ENCODE results near the gene KCNK17. TPM values are rescaled to one million over a fixed set of nuclear protein-coding genes. Genes with fewer than 3 reads are reported as not detected.

The KCNK17 gene
- total and polyA plus RNA-seq, 9 of the 15 experiments (the other 6 are each of a cell fraction or from before 2014, with no cell fraction given): not detected

GRCh38 chr6:39276379-39276995, 37.7 kb downstream of the KCNK17 start:
- no peak for DNase-seq (ENCODE audit: extremely low read depth in 1 of 4, low spot score in 3 of 4)
- intact Hi-C loops (cut with micrococcal nuclease) (no loop called here), in situ Hi-C loops (cut with MboI) (no loop called here)
- Histone ChIP-seq H3K79me2 (ENCODE audit: control insufficient read depth, insufficient read depth, low read length) (no peaks in the 10 kb centered on the region), H3K27ac (ENCODE audit: extremely low read depth, low read depth, low read length) (no peak overlapping the region), H3K4me2 (ENCODE audit: insufficient read depth, low read length) (no peak overlapping the region), H3K4me3 (no peak overlapping the region), H4K20me1 (replicated peaks; ENCODE audit: control insufficient read depth, insufficient read depth, low read length) (0 out of 2 replicates have a peak, but pooled peaks cover 4% of the 10 kb centered on the region), H3K9me3 (replicated peaks; ENCODE audit: control insufficient read depth, insufficient read depth, low read depth, low read length) (no peaks in the 10 kb centered on the region), H3K36me3 (ENCODE audit: control insufficient read depth, insufficient read depth, low read length) (no peaks in the 10 kb centered on the region), H2AFZ (ENCODE audit: low read depth, low read length) (no peak overlapping the region), H3K4me1 (replicated peaks in 1 of 2; ENCODE audit: control insufficient read depth in 2 of 2, insufficient read depth in 2 of 2, low read length in 2 of 2) (peaks cover 0 to 5% of the 10 kb centered on the region in 2 experiments; a peak in 1 of 5 replicates), H3K9ac (ENCODE audit: insufficient read depth in 1 of 2, low read depth in 2 of 2, low read length in 2 of 2) (no peak overlapping the region), H3K9me1 (ENCODE audit: control insufficient read depth, insufficient read depth, low read length) (no peaks in the 10 kb centered on the region), H3K27me3 (ENCODE audit: control insufficient read depth in 2 of 2, insufficient read depth in 2 of 2, low read length in 2 of 2) (peaks cover 37 to 60% of the 10 kb centered on the region in 2 experiments)
- ChIA-PET POLR2A (no interaction called here), CTCF (ENCODE audit: low intra/inter-chr PET ratio) (interaction anchor here (0.6 kb wide), 1 partner anchor 115 kb away, joined by 3 read pairs; no protein-coding TSS in a partner anchor)
- no TSS peak for BruUV-seq (replicated peaks)
- FAIRE-seq: no peak
- ATAC-seq: no peak
- 5% methylated on average over 3 of the region's 3 CpGs for WGBS (ENCODE audit: insufficient coverage, low coverage, missing lambda C conversion rate)
- TF ChIP-seq ZNF263 (CRISPR knock-in tag; IDR thresholded peaks at IDR 0.05; ENCODE audit: borderline replicate concordance) (no peak), SMAD3 (CRISPR knock-in tag; conservative IDR thresholded peaks at IDR 0.05) (no peak), CCAR2 (IDR thresholded peaks at IDR 0.05; ENCODE audit: low read depth, low read length) (no peak), POLR2H (tag; IDR thresholded peaks at IDR 0.05; ENCODE audit: low read depth) (no peak), MED1 (CRISPR knock-in tag; IDR thresholded peaks at IDR 0.05; ENCODE audit: borderline replicate concordance) (no peak), TGIF2 (CRISPR knock-in tag; IDR thresholded peaks at IDR 0.05) (no peak), ZBTB17 (CRISPR knock-in tag; IDR thresholded peaks at IDR 0.05) (no peak), TRIM24 (IDR thresholded peaks at IDR 0.05) (no peak), HSF4 (CRISPR knock-in tag; IDR thresholded peaks at IDR 0.05; ENCODE audit: borderline replicate concordance) (no peak), ZBTB1 (CRISPR knock-in tag; IDR thresholded peaks at IDR 0.05; ENCODE audit: borderline replicate concordance, low read depth) (no peak), ARHGAP35 (IDR thresholded peaks at IDR 0.05; ENCODE audit: partially characterized antibody) (no peak)
- TF ChIP-seq, protein P1, sequence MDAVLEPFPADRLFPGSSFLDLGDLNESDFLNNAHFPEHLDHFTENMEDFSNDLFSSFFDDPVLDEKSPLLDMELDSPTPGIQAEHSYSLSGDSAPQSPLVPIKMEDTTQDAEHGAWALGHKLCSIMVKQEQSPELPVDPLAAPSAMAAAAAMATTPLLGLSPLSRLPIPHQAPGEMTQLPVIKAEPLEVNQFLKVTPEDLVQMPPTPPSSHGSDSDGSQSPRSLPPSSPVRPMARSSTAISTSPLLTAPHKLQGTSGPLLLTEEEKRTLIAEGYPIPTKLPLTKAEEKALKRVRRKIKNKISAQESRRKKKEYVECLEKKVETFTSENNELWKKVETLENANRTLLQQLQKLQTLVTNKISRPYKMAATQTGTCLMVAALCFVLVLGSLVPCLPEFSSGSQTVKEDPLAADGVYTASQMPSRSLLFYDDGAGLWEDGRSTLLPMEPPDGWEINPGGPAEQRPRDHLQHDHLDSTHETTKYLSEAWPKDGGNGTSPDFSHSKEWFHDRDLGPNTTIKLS (IDR thresholded peaks at IDR 0.05; ENCODE audit: borderline replicate concordance, low read depth): no peak
- TF ChIP-seq, protein P2, sequence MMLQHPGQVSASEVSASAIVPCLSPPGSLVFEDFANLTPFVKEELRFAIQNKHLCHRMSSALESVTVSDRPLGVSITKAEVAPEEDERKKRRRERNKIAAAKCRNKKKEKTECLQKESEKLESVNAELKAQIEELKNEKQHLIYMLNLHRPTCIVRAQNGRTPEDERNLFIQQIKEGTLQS (IDR thresholded peaks at IDR 0.05): no peak
- TF ChIP-seq, protein P2 (CRISPR knock-in tag; conservative IDR thresholded peaks at IDR 0.05): no peak
- TF ChIP-seq, protein P3, sequence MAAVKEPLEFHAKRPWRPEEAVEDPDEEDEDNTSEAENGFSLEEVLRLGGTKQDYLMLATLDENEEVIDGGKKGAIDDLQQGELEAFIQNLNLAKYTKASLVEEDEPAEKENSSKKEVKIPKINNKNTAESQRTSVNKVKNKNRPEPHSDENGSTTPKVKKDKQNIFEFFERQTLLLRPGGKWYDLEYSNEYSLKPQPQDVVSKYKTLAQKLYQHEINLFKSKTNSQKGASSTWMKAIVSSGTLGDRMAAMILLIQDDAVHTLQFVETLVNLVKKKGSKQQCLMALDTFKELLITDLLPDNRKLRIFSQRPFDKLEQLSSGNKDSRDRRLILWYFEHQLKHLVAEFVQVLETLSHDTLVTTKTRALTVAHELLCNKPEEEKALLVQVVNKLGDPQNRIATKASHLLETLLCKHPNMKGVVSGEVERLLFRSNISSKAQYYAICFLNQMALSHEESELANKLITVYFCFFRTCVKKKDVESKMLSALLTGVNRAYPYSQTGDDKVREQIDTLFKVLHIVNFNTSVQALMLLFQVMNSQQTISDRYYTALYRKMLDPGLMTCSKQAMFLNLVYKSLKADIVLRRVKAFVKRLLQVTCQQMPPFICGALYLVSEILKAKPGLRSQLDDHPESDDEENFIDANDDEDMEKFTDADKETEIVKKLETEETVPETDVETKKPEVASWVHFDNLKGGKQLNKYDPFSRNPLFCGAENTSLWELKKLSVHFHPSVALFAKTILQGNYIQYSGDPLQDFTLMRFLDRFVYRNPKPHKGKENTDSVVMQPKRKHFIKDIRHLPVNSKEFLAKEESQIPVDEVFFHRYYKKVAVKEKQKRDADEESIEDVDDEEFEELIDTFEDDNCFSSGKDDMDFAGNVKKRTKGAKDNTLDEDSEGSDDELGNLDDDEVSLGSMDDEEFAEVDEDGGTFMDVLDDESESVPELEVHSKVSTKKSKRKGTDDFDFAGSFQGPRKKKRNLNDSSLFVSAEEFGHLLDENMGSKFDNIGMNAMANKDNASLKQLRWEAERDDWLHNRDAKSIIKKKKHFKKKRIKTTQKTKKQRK (IDR thresholded peaks at IDR 0.05; ENCODE audit: borderline replicate concordance, low read depth, low read length): no peak

Data from K562 (cell line).